MM.1S (cell line): ENCODE measurements around the gene EXOC4.

ENCODE experiments used
- DNase-seq: peaks from one replicate; pipeline ENCODE4 v3.0.0-alpha.2; 2015
- H2AFZ ChIP-seq: fragments of 300-600 bp; sonication (generic); 2 replicates; pipeline ENCODE4 v1.6.0; 2016; ENCODE audit warnings: antibody characterized with exemption, low read length
- H3F3A ChIP-seq: fragments of 300-600 bp; sonication (generic); 2 replicates; pipeline ENCODE4 v1.6.1; 2016; ENCODE audit warnings: mild to moderate bottlenecking, antibody characterized with exemption, low read length, moderate library complexity, mixed read lengths; ENCODE audit not compliant: insufficient read depth
- H3K27ac ChIP-seq: fragments of 300-600 bp; sonication (generic); 2 replicates; pipeline ENCODE4 v1.5.1; 2016; ENCODE audit warnings: mild to moderate bottlenecking, low read length
- H3K27me3 ChIP-seq: fragments of 300-600 bp; sonication (generic); replicated peaks from 2 replicates; pipeline ENCODE4 v1.6.0; 2016; ENCODE audit warnings: low read length; ENCODE audit not compliant: insufficient read depth
- H3K36me3 ChIP-seq: fragments of 300-600 bp; sonication (generic); replicated peaks from 2 replicates; pipeline ENCODE4 v1.6.1; 2016; ENCODE audit warnings: mild to moderate bottlenecking, low read length, mixed read lengths; ENCODE audit not compliant: insufficient read depth
- H3K4me1 ChIP-seq: fragments of 300-600 bp; sonication (generic); 2 replicates; pipeline ENCODE4 v1.6.1; 2016; ENCODE audit warnings: low read length, mixed read lengths
- H3K4me2 ChIP-seq: fragments of 300-600 bp; sonication (generic); 2 replicates; pipeline ENCODE4 v1.6.0; 2016; ENCODE audit warnings: low read depth, low read length
- H3K4me3 ChIP-seq: fragments of 300-600 bp; sonication (generic); 2 replicates; pipeline ENCODE4 v1.5.1; 2016; ENCODE audit warnings: low read length, mixed read lengths
- H3K79me2 ChIP-seq: fragments of 300-600 bp; sonication (generic); 2 replicates; pipeline ENCODE4 v1.6.1; 2016; ENCODE audit warnings: mixed run types, low read length, mixed read lengths
- H3K9ac ChIP-seq: fragments of 300-600 bp; sonication (generic); 2 replicates; pipeline ENCODE4 v1.6.1; 2016; ENCODE audit warnings: low read length, mixed read lengths
- H3K9me2 ChIP-seq: fragments of 300-600 bp; sonication (generic); replicated peaks from 2 replicates; pipeline ENCODE4 v1.6.1; 2016; ENCODE audit warnings: mild to moderate bottlenecking, low read length, mixed read lengths; ENCODE audit not compliant: insufficient read depth
- H3K9me3 ChIP-seq: fragments of 300-600 bp; sonication (generic); replicated peaks from 2 replicates; pipeline ENCODE4 v1.6.1; 2016; ENCODE audit warnings: mild to moderate bottlenecking, low read length, mixed read lengths; ENCODE audit not compliant: insufficient read depth
- H4K20me1 ChIP-seq: fragments of 300-600 bp; sonication (generic); 2 replicates; pipeline ENCODE4 v1.6.1; 2016; ENCODE audit warnings: mild to moderate bottlenecking, low read length, moderate library complexity, mixed read lengths; ENCODE audit not compliant: insufficient read depth
- CTCF ChIP-seq: fragments of 300-600 bp; sonication (generic); IDR thresholded peaks from 2 replicates; pipeline ENCODE4 v1.5.1; 2016; ENCODE audit warnings: antibody characterized with exemption, low read length, mixed read lengths
- EZH2 ChIP-seq: fragments of 300-600 bp; sonication (generic); optimal IDR thresholded peaks from 2 replicates; pipeline ENCODE3; 2017; ENCODE audit warnings: low read depth, mild to moderate bottlenecking, antibody characterized with exemption, low read length, mixed read lengths
- EZH2phosphoT487 ChIP-seq: fragments of 300-600 bp; sonication (generic); IDR thresholded peaks from 2 replicates; pipeline ENCODE4 v1.6.1; 2018; ENCODE audit warnings: antibody characterized with exemption, low read length

The EXOC4 gene

DNA sequence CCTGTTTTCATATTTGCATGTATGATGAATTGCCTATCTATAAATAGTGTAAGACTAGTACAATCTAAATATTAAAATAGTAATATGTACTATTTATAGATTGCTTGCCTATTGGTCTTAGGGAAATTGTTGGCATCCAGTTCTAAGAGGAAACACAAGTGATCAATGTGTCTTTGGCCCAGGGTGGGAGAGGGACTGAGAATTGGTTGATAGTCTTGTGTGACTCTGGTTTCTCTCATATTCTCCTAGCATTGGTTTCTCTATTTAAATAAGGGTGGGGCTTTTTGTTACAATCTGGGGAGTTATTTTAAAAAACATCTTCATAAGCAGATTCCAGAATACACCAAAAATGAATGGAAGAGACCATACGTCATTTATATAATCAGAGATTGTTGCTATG, 250.1 kb downstream of the EXOC4 start:
- Histone ChIP-seq H3K36me3 (no peaks in the 10 kb centered on the region), H3K9ac (no peak overlapping the region), H3K4me2 (no peak overlapping the region), H3F3A (no peaks in the 10 kb centered on the region), H3K9me2 (no peaks in the 10 kb centered on the region), H3K9me3 (no peaks in the 10 kb centered on the region), H3K4me3 (no peak overlapping the region), H3K79me2 (no peaks in the 10 kb centered on the region), H2AFZ (no peak overlapping the region), H3K27ac (no peak overlapping the region), H3K27me3 (no peaks in the 10 kb centered on the region), H3K4me1 (no peaks in the 10 kb centered on the region), H4K20me1 (no peaks in the 10 kb centered on the region)
- TF ChIP-seq CTCF, result no peak
- TF ChIP-seq EZH2, result no peak
- TF ChIP-seq EZH2phosphoT487, result no peak
- no peak for DNase-seq

DNA sequence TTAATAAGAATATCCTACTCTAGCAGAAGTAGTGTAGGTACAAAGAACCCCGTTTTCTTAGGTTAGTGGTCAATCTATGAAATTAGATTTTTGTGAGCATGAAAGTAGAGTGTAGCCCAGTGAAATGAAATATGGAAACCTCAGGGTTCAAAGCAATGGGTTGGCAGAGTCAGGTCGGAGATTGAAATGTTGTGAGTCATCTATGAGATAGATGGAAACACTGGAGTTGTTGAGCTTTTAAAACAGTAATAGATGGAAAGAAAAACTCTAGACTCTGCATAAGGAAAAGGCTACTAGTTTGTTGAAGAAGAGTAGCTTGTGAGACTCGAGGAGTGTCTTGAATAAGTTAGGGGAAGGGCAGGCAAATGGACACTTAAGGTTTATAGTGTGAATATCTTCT, 251.9 kb downstream of the EXOC4 start:
- H3K9ac ChIP-seq, result no peak overlapping the region
- H4K20me1 ChIP-seq, result no peaks in the 10 kb centered on the region
- H3K27me3 ChIP-seq, result no peaks in the 10 kb centered on the region
- no peaks in the 10 kb centered on the region for H3K9me3 ChIP-seq
- no peaks in the 10 kb centered on the region for H3K9me2 ChIP-seq
- no peak overlapping the region for H3K4me3 ChIP-seq
- H2AFZ ChIP-seq, result no peak overlapping the region
- no peaks in the 10 kb centered on the region for H3K4me1 ChIP-seq
- no peak for TF ChIP-seq EZH2
- no peak for TF ChIP-seq CTCF
- TF ChIP-seq EZH2phosphoT487, result no peak
- H3K36me3 ChIP-seq, result no peaks in the 10 kb centered on the region
- H3F3A ChIP-seq, result no peaks in the 10 kb centered on the region
- no peak overlapping the region for H3K27ac ChIP-seq
- H3K4me2 ChIP-seq, result no peak overlapping the region
- no peak for DNase-seq
- H3K79me2 ChIP-seq, result no peaks in the 10 kb centered on the region

GRCh38 chr7:133509822-133510221, 256.9 kb downstream of the EXOC4 start:
- no peak overlapping the region for H3K4me3 ChIP-seq
- no peaks in the 10 kb centered on the region for H3K27me3 ChIP-seq
- no peak overlapping the region for H3K9ac ChIP-seq
- no peak overlapping the region for H3K27ac ChIP-seq
- no peaks in the 10 kb centered on the region for H3F3A ChIP-seq
- H3K79me2 ChIP-seq, result no peaks in the 10 kb centered on the region
- no peaks in the 10 kb centered on the region for H3K9me3 ChIP-seq
- no peaks in the 10 kb centered on the region for H3K36me3 ChIP-seq
- H3K9me2 ChIP-seq, result no peaks in the 10 kb centered on the region
- H2AFZ ChIP-seq, result no peak overlapping the region
- 0 out of 2 replicates have a peak, but pooled peaks cover 3% of the 10 kb centered on the region for H4K20me1 ChIP-seq
- no peak for DNase-seq
- no peak overlapping the region for H3K4me2 ChIP-seq
- no peaks in the 10 kb centered on the region for H3K4me1 ChIP-seq
- TF ChIP-seq EZH2phosphoT487 (no peak), CTCF (no peak), EZH2 (no peak)
